ENCODE data around the gene STX16.

Gene STX16

GRCh38 chr20:58677808-58678207 is 26.7 kb downstream of the STX16 start:
- DNase-seq: no peak

- no peak for DNase-seq
Observed at GRCh38 chr20:58678806-58679205, 27.7 kb downstream of the STX16 start.

GRCh38 chr20:58682656-58683531 is 31.8 kb downstream of the STX16 start:
- DNase-seq: no peak

- DNase-seq: no peak
Observed at GRCh38 chr20:58684291-58684690, 33.2 kb downstream of the STX16 start.

GRCh38 chr20:58685988-58686387 is 34.9 kb downstream of the STX16 start:
- no peak for DNase-seq

- no peak for DNase-seq
Observed at GRCh38 chr20:58688414-58688813, 37.3 kb downstream of the STX16 start.

GRCh38 chr20:58688840-58689239 is 37.8 kb downstream of the STX16 start:
- DNase-seq: no peak

- DNase-seq: no peak
Observed at GRCh38 chr20:58690396-58691135, 39.5 kb downstream of the STX16 start.

- no peak for DNase-seq
Observed at GRCh38 chr20:58691773-58692578, 40.9 kb downstream of the STX16 start.

GRCh38 chr20:58692579-58693225 is 41.6 kb downstream of the STX16 start, which contains the start of gene NPEPL1:
Gene NPEPL1, plus strand, starts transcription at chr20:58692800. Its CDS starts 101 bp downstream, at chr20:58692901.
- peak; percentile 81 for DNase-seq

GRCh38 chr20:58693226-58694006 is 42.3 kb downstream of the STX16 start:
- peak; percentile 17 for DNase-seq

- DNase-seq: no peak
Observed at GRCh38 chr20:58694241-58695083, 43.4 kb downstream of the STX16 start.

GRCh38 chr20:58695084-58695722 is 44.1 kb downstream of the STX16 start:
- DNase-seq: no peak

- DNase-seq: no peak
Observed at GRCh38 chr20:58695895-58696375, 44.9 kb downstream of the STX16 start.

- DNase-seq: no peak
Observed at GRCh38 chr20:58696411-58696961, 45.4 kb downstream of the STX16 start.

GRCh38 chr20:58697201-58697866 is 46.3 kb downstream of the STX16 start:
- no peak for DNase-seq

GRCh38 chr20:58697867-58698703 is 47.0 kb downstream of the STX16 start:
- DNase-seq: no peak
